ENCODE measurements around the gene GALNT2.

The GALNT2 gene

GRCh38 chr1:230108580-230108979 lies 41.5 kb downstream of the GALNT2 start:
- no peak for TF ChIP-seq CTCF (IDR thresholded peaks at IDR 0.05)
- H3K36me3 ChIP-seq, result peaks cover 3% of the 10 kb centered on the region
- H3K9me3 ChIP-seq, result no peaks in the 10 kb centered on the region
- no peak overlapping the region for H3K4me3 ChIP-seq (ENCODE audit: low read depth in 1 of 2, low read length in 1 of 2)
- H3K27me3 ChIP-seq, result no peaks in the 10 kb centered on the region
- H3K27ac ChIP-seq, result no peak overlapping the region
- H3K4me1 ChIP-seq (ENCODE audit: control insufficient read depth in 1 of 2, insufficient read depth in 1 of 2, low read depth in 1 of 2, low read length in 1 of 2), result peaks cover 32 to 39% of the 10 kb centered on the region in 2 experiments

- H3K27me3 ChIP-seq, result no peaks in the 10 kb centered on the region
- H3K4me1 ChIP-seq (ENCODE audit: control insufficient read depth in 1 of 2, insufficient read depth in 1 of 2, low read depth in 1 of 2, low read length in 1 of 2), result peaks cover 30 to 37% of the 10 kb centered on the region in 2 experiments
- H3K4me3 ChIP-seq (ENCODE audit: low read depth in 1 of 2, low read length in 1 of 2), result no peak overlapping the region
- no peak overlapping the region for H3K27ac ChIP-seq
- H3K36me3 ChIP-seq, result peaks cover 6% of the 10 kb centered on the region
- TF ChIP-seq CTCF (IDR thresholded peaks at IDR 0.05), result no peak
- H3K9me3 ChIP-seq, result no peaks in the 10 kb centered on the region
These were observed 42.0 kb downstream of the GALNT2 start for GRCh38 chr1:230109066-230109465.

GRCh38 chr1:230109895-230110667 lies 43.0 kb downstream of the GALNT2 start:
- TF ChIP-seq CTCF (IDR thresholded peaks at IDR 0.05), result no peak
- Histone ChIP-seq H3K9me3 (no peaks in the 10 kb centered on the region), H3K4me3 (ENCODE audit: low read depth in 1 of 2, low read length in 1 of 2) (no peak overlapping the region), H3K36me3 (peaks cover 11% of the 10 kb centered on the region), H3K27ac (no peak overlapping the region), H3K4me1 (ENCODE audit: control insufficient read depth in 1 of 2, insufficient read depth in 1 of 2, low read depth in 1 of 2, low read length in 1 of 2) (peaks cover 20 to 27% of the 10 kb centered on the region in 2 experiments), H3K27me3 (no peaks in the 10 kb centered on the region)

- Histone ChIP-seq H3K27me3 (no peaks in the 10 kb centered on the region), H3K36me3 (peaks cover 11% of the 10 kb centered on the region), H3K27ac (no peak overlapping the region), H3K4me1 (ENCODE audit: control insufficient read depth in 1 of 2, insufficient read depth in 1 of 2, low read depth in 1 of 2, low read length in 1 of 2) (peaks cover 11 to 18% of the 10 kb centered on the region in 2 experiments), H3K4me3 (ENCODE audit: low read depth in 1 of 2, low read length in 1 of 2) (no peak overlapping the region), H3K9me3 (no peaks in the 10 kb centered on the region)
- no peak for TF ChIP-seq CTCF (IDR thresholded peaks at IDR 0.05)
These were observed 43.9 kb downstream of the GALNT2 start for GRCh38 chr1:230110971-230111370.

- Histone ChIP-seq H3K27me3 (no peaks in the 10 kb centered on the region), H3K4me3 (ENCODE audit: low read depth in 1 of 2, low read length in 1 of 2) (no peak overlapping the region), H3K27ac (peak overlapping the region; percentile 18), H3K9me3 (no peaks in the 10 kb centered on the region), H3K4me1 (ENCODE audit: control insufficient read depth in 1 of 2, insufficient read depth in 1 of 2, low read depth in 1 of 2, low read length in 1 of 2) (peaks cover 4 to 13% of the 10 kb centered on the region in 2 experiments), H3K36me3 (peaks cover 11% of the 10 kb centered on the region)
- TF ChIP-seq CTCF (IDR thresholded peaks at IDR 0.05), result no peak
These were observed 45.2 kb downstream of the GALNT2 start for GRCh38 chr1:230112131-230112701.
